Ovary (tissue), 3 donors: ENCODE results near the gene DMBX1.

Experiments
- EP300 ChIP-seq: sonication (generic); formaldehyde crosslinking; IDR thresholded peaks from one replicate; pipeline ENCODE4 v1.6.1; 2017; ENCODE audit warnings: antibody characterized with exemption
- POLR2A ChIP-seq: fragments of 450-650 bp; IDR thresholded peaks from one replicate; pipeline ENCODE4 v1.6.1; 2017; ENCODE audit warnings: antibody characterized with exemption, mild to moderate bottlenecking, moderate library complexity
- TF ChIP-seq, protein P1 (sequence below), 3 donors: fragments of 450-650 bp in 2 of 3; fragments of 200-600 bp in 1 of 3; IDR thresholded peaks; one replicate each; pipeline versions ENCODE4 v1.5.1 to v1.8.0; 2016 to 2022; ENCODE audit warnings: antibody characterized with exemption in 3 of 3, mild to moderate bottlenecking in 1 of 3
- donor health status: DM: no; HTN: no; CAD: no.

DNA sequence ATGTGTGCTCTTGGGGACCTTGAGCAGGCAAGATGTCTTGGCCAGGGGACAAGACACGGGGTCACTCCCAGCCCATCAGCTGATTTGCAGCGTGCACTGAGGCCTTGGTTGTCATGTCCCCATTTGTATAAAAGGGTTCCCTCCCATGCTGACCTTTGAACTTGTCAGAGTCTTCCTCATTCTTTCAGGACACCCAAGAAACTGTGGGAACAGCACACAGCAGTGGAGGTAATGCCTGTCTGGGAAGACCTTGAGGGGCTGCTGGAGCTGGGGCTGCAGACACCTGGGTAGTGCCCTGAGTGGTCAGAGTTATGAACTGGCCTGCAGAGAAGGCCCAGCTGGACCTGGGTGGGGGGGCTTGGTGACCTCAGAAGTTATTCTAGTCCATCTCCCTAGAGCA lies 49.2 kb upstream of the DMBX1 start:
- TF ChIP-seq, protein P1, sequence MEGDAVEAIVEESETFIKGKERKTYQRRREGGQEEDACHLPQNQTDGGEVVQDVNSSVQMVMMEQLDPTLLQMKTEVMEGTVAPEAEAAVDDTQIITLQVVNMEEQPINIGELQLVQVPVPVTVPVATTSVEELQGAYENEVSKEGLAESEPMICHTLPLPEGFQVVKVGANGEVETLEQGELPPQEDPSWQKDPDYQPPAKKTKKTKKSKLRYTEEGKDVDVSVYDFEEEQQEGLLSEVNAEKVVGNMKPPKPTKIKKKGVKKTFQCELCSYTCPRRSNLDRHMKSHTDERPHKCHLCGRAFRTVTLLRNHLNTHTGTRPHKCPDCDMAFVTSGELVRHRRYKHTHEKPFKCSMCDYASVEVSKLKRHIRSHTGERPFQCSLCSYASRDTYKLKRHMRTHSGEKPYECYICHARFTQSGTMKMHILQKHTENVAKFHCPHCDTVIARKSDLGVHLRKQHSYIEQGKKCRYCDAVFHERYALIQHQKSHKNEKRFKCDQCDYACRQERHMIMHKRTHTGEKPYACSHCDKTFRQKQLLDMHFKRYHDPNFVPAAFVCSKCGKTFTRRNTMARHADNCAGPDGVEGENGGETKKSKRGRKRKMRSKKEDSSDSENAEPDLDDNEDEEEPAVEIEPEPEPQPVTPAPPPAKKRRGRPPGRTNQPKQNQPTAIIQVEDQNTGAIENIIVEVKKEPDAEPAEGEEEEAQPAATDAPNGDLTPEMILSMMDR (IDR thresholded peaks at IDR 0.05): no peak
- TF ChIP-seq POLR2A (no peak), EP300 (no peak)
